HepG2 (cell line): ENCODE results near the gene RBM22. TPM values are rescaled to one million over a fixed set of nuclear protein-coding genes. Genes with fewer than 3 reads are reported as not detected.
A peak's percentile ranks its signal among the peaks of the same experiment; 100 is the strongest.

ENCODE experiments used
- ASH2L ChIP-seq: fragments of 300-600, 200-600 bp; sonication (generic); IDR thresholded peaks from 2 replicates; pipeline ENCODE4 v1.7.0; 2017; ENCODE audit warnings: low read depth, mild to moderate bottlenecking, moderate library complexity, mixed read lengths, low read length; ENCODE audit not compliant: insufficient read length
- FOXJ3 ChIP-seq: sonication (generic); formaldehyde crosslinking; IDR thresholded peaks from 2 replicates; pipeline ENCODE4 v1.4.0; 2020; ENCODE audit warnings: missing genetic modification reagents, mild to moderate bottlenecking, borderline replicate concordance
- HNF4A ChIP-seq: sonication (generic); formaldehyde crosslinking; IDR thresholded peaks from 2 replicates; pipeline ENCODE4 v1.4.0; 2020; ENCODE audit warnings: missing genetic modification reagents
- JDP2 ChIP-seq: sonication (generic); formaldehyde crosslinking; IDR thresholded peaks from 2 replicates; pipeline ENCODE4 v1.8.1; 2022; ENCODE audit warnings: missing genetic modification reagents, borderline replicate concordance
- KAT8 ChIP-seq: IDR thresholded peaks from 2 replicates; pipeline ENCODE4 v1.6.1; 2016; ENCODE audit warnings: missing genetic modification reagents, missing compliant biosample characterization
- NFIC ChIP-seq: IDR thresholded peaks from 2 replicates; pipeline ENCODE4 v1.6.1; 2012; ENCODE audit warnings: mild to moderate bottlenecking, low read length, inconsistent platforms
- TBX3 ChIP-seq: fragments of 450-650 bp; IDR thresholded peaks from 2 replicates; pipeline ENCODE4 v1.6.1; 2017; ENCODE audit warnings: antibody characterized with exemption, mild to moderate bottlenecking, inconsistent platforms, borderline replicate concordance
- ZNF138 ChIP-seq: sonication (generic); formaldehyde crosslinking; IDR thresholded peaks from 2 replicates; pipeline ENCODE4 v1.5.0; 2020; ENCODE audit warnings: mild to moderate bottlenecking, low read depth, missing genetic modification reagents
- ZNF282 ChIP-seq: fragments of 450-650 bp; IDR thresholded peaks from 2 replicates; pipeline ENCODE4 v1.6.1; 2018; ENCODE audit not compliant: partially characterized antibody
- ZNF292 ChIP-seq: sonication (generic); formaldehyde crosslinking; IDR thresholded peaks from 2 replicates; pipeline ENCODE4 v1.8.1; 2022; ENCODE audit warnings: mild to moderate bottlenecking, low read depth, missing genetic modification reagents, borderline replicate concordance
- ZNF530 ChIP-seq: sonication (generic); formaldehyde crosslinking; IDR thresholded peaks from 2 replicates; pipeline ENCODE4 v1.5.0; 2020; ENCODE audit warnings: low read depth, mild to moderate bottlenecking, missing genetic modification reagents
- ZNF776 ChIP-seq: sonication (generic); formaldehyde crosslinking; IDR thresholded peaks from 2 replicates; pipeline ENCODE4 v1.4.0; 2020; ENCODE audit warnings: mild to moderate bottlenecking, missing genetic modification reagents
- ZNF816 ChIP-seq: sonication (generic); formaldehyde crosslinking; IDR thresholded peaks from 2 replicates; pipeline ENCODE4 v1.8.0; 2022; ENCODE audit warnings: missing genetic modification reagents, mild to moderate bottlenecking, borderline replicate concordance
- polyA plus RNA-seq, 8 experiments: library from polyadenylated mRNA; depleted of rRNA in 3 of 8; stranded (reverse) in 7 of 8; unstranded in 1 of 8; fragments of >200 nt; fragmentation: Illumina TruSeq in 4 of 8; extraction: Trizol in 4 of 8; gene quantifications; 2 replicates each; pipeline versions ENCODE4 v1.2.1 to v1.2.3, GENCODE V29; 2011 to 2016; ENCODE audit warnings: low read depth in 4 of 8, missing spikeins in 1 of 8, mixed read lengths in 1 of 8; ENCODE audit not compliant: insufficient read depth in 1 of 8
- total RNA-seq, 5 experiments: library from RNA; depleted of rRNA; stranded (reverse); fragments of >200 nt; fragmentation: Illumina TruSeq; extraction: Trizol; gene quantifications; 2 replicates each; pipeline ENCODE4 v1.2.3, GENCODE V29; 2016; ENCODE audit warnings: low read depth in 1 of 5
- TF ChIP-seq, protein P1 (sequence below): sonication (generic); formaldehyde crosslinking; IDR thresholded peaks from 2 replicates; pipeline ENCODE4 v1.4.0; 2020; ENCODE audit warnings: missing genetic modification reagents
- TF ChIP-seq, protein P2 (sequence below): sonication (generic); formaldehyde crosslinking; IDR thresholded peaks from 2 replicates; pipeline ENCODE4 v1.4.0; 2020; ENCODE audit warnings: mild to moderate bottlenecking, missing genetic modification reagents
- TF ChIP-seq, protein P3 (sequence below): sonication (generic); formaldehyde crosslinking; conservative IDR thresholded peaks from 2 replicates; pipeline ENCODE4 v1.4.0; 2020; ENCODE audit warnings: missing genetic modification reagents
- TF ChIP-seq, protein P4 (sequence below), 2 experiments: IDR thresholded peaks; 2 replicates each; pipeline ENCODE4 v1.6.1; 2011 to 2012; ENCODE audit warnings: low read length in 2 of 2, borderline replicate concordance in 1 of 2, low read depth in 1 of 2, mild to moderate bottlenecking in 1 of 2, moderate library complexity in 1 of 2

The RBM22 gene
- total and polyA plus RNA-seq, 2 of the 13 experiments (the other 11 are each of a cell fraction or from before 2014, with no cell fraction given) = 28.3 to 35.0 TPM

DNA sequence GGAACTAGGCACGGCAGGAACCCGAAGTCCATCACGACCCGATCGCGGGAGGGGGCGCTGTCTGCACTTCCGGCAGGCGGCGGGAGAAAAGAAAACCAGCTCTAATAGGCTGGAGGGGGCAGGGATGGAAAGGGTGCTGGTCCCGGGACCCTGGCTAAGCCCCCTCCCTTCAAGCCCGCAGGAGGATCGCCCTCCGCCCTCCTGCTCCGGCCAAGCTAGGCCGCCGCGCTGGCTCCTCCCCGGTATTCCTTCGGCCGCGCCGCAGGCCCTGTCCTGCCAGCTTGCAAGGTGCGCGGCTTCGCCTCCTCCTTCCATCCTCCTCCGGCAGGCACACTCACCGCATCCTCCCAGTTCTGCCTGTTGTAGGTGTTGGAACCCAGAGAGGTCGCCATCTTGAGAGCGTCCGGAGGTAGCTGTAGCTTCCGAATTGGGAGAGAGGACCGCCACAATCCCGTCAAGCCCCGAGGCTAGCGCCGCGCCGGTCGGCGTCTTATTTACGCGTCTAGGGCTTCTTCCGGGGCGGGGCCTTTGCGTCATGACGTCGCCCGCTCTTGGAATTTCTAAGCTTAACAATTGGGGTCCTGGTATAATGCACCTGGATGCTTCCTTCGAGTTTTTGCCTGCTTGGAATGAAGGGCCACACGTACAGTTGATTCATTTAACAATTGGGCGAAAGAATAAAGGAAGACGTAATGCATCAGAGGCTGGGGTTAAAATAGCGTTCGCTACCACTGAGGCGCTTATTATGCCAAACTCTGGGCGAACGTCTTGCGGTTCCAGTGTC, at the start of gene RBM22 (continued):
- TF ChIP-seq ZNF292 (CRISPR knock-in tag) (no peak), FOXJ3 (peak; percentile 67; the same call in 1 of the 2 replicates), HNF4A (CRISPR knock-in tag) (no peak), JDP2 (CRISPR knock-in tag) (no peak), ZNF816 (CRISPR knock-in tag) (no peak), NFIC (peak; percentile 37; the same call in 1 of the 2 replicates), ZNF282 (no peak), ZNF776 (CRISPR knock-in tag) (no peak), ZNF138 (CRISPR knock-in tag) (no peak), KAT8 (CRISPR knock-in tag) (peak; percentile 99), ASH2L (peak; percentile 93), ZNF530 (no peak), TBX3 (no peak)
- TF ChIP-seq, protein P1, sequence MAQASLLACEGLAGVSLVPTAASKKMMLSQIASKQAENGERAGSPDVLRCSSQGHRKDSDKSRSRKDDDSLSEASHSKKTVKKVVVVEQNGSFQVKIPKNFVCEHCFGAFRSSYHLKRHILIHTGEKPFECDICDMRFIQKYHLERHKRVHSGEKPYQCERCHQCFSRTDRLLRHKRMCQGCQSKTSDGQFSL = no peak
- TF ChIP-seq, protein P2, sequence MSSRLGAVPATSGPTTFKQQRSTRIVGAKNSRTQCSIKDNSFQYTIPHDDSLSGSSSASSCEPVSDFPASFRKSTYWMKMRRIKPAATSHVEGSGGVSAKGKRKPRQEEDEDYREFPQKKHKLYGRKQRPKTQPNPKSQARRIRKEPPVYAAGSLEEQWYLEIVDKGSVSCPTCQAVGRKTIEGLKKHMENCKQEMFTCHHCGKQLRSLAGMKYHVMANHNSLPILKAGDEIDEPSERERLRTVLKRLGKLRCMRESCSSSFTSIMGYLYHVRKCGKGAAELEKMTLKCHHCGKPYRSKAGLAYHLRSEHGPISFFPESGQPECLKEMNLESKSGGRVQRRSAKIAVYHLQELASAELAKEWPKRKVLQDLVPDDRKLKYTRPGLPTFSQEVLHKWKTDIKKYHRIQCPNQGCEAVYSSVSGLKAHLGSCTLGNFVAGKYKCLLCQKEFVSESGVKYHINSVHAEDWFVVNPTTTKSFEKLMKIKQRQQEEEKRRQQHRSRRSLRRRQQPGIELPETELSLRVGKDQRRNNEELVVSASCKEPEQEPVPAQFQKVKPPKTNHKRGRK (CRISPR knock-in tag) = peak; percentile 78
- TF ChIP-seq, protein P3, sequence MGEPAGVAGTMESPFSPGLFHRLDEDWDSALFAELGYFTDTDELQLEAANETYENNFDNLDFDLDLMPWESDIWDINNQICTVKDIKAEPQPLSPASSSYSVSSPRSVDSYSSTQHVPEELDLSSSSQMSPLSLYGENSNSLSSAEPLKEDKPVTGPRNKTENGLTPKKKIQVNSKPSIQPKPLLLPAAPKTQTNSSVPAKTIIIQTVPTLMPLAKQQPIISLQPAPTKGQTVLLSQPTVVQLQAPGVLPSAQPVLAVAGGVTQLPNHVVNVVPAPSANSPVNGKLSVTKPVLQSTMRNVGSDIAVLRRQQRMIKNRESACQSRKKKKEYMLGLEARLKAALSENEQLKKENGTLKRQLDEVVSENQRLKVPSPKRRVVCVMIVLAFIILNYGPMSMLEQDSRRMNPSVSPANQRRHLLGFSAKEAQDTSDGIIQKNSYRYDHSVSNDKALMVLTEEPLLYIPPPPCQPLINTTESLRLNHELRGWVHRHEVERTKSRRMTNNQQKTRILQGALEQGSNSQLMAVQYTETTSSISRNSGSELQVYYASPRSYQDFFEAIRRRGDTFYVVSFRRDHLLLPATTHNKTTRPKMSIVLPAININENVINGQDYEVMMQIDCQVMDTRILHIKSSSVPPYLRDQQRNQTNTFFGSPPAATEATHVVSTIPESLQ (CRISPR knock-in tag) = no peak
- TF ChIP-seq, protein P4, sequence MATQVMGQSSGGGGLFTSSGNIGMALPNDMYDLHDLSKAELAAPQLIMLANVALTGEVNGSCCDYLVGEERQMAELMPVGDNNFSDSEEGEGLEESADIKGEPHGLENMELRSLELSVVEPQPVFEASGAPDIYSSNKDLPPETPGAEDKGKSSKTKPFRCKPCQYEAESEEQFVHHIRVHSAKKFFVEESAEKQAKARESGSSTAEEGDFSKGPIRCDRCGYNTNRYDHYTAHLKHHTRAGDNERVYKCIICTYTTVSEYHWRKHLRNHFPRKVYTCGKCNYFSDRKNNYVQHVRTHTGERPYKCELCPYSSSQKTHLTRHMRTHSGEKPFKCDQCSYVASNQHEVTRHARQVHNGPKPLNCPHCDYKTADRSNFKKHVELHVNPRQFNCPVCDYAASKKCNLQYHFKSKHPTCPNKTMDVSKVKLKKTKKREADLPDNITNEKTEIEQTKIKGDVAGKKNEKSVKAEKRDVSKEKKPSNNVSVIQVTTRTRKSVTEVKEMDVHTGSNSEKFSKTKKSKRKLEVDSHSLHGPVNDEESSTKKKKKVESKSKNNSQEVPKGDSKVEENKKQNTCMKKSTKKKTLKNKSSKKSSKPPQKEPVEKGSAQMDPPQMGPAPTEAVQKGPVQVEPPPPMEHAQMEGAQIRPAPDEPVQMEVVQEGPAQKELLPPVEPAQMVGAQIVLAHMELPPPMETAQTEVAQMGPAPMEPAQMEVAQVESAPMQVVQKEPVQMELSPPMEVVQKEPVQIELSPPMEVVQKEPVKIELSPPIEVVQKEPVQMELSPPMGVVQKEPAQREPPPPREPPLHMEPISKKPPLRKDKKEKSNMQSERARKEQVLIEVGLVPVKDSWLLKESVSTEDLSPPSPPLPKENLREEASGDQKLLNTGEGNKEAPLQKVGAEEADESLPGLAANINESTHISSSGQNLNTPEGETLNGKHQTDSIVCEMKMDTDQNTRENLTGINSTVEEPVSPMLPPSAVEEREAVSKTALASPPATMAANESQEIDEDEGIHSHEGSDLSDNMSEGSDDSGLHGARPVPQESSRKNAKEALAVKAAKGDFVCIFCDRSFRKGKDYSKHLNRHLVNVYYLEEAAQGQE (IDR thresholded peaks at IDR 0.05; ENCODE audit: borderline replicate concordance in 1 of 2, low read depth in 1 of 2, low read length in 2 of 2) = peak in 1 of 2 experiments; percentile 40; a peak in 1 of 4 replicates
